ENCODE measurements around the gene ZGLP1.

The ZGLP1 gene

GRCh38 chr19:10309423-10309822 is at the start of gene ZGLP1:
Gene ZGLP1 (minus strand): TSS chr19:10309815.
- peaks cover 3% of the 10 kb centered on the region for H3K4me1 Mint-ChIP-seq
- H3K27me3 Mint-ChIP-seq (ENCODE audit: low read depth, poor library complexity), result no peaks in the 10 kb centered on the region
- TF ChIP-seq CTCF (IDR thresholded peaks at IDR 0.05), result no peak
- no peak within 1 kb of the TSS for H3K4me3 Mint-ChIP-seq
- no peaks in the 10 kb centered on the region for H3K9me3 Mint-ChIP-seq
- peak within 1 kb of the TSS; percentile 66 for H3K27ac Mint-ChIP-seq
- no peak for DNase-seq
- peaks cover 10% of the 10 kb centered on the region for H3K36me3 Mint-ChIP-seq (ENCODE audit: low read depth)

DNA sequence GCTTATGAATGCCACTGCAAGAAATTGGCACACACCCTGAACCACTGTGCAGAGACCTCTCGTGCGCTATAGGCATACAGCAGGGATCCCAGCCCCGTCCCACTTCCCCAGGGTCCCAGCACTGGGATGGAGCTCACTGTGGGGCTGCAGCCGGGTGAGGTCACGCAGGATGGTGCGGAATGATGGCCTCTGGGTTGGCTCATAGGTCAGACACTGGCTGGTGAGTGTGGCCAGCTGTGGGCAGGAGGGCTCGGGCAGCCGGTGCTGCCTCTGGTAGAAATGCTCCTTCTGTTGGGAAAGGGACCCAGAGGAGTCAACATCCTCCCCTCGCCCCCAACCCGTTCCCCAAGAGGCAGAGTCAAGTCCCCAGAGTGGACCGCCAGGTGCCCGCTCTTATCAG is 46.8 kb upstream of the ZGLP1 start:
- Mint-ChIP-seq H3K4me3 (no peak overlapping the region), H3K27me3 (ENCODE audit: low read depth, poor library complexity) (no peaks in the 10 kb centered on the region), H3K4me1 (peaks cover 23% of the 10 kb centered on the region), H3K36me3 (ENCODE audit: low read depth) (peaks cover 23% of the 10 kb centered on the region), H3K9me3 (no peaks in the 10 kb centered on the region), H3K27ac (no peak overlapping the region)
- TF ChIP-seq CTCF (IDR thresholded peaks at IDR 0.05), result no peak
- DNase-seq, result no peak

DNA sequence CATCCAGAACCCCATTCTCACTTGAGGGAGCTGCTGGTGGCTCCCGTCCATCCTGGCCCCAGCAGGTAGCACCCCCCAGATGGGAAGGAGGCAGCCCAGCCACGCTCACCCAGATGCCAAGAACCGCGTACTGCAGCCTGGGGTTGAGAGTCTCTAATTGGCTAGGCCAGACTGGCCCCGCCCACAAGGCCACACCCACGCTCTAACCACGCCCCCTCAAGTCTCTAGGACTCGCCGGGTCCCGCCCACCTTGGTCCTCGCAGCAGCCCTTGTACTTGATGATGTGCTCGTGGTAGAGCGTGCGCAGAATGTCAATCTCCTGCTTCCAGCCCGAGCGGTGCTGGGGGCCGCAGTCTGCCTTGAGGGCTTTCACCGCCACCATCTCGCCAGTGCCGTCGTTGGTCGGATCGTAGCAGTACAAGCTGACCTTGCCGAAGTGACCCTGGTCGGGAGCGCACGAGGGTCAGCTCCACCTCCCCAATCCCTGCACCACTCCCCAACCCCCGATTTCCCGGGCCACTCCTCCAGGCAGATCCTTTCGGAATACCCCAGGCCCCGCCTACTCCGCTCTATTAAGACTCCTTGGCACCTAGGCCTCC is 44.3 kb upstream of the ZGLP1 start:
- Mint-ChIP-seq H3K27ac (peak overlapping the region; percentile 99), H3K4me3 (peak overlapping the region; percentile 80)
- TF ChIP-seq CTCF (IDR thresholded peaks at IDR 0.05), result no peak

GRCh38 chr19:10352764-10353671 is 43.4 kb upstream of the ZGLP1 start:
- Mint-ChIP-seq H3K4me3 (peak overlapping the region; percentile 80), H3K27ac (peak overlapping the region; percentile 99), H3K4me1 (peaks cover 23% of the 10 kb centered on the region), H3K36me3 (ENCODE audit: low read depth) (peaks cover 18% of the 10 kb centered on the region), H3K27me3 (ENCODE audit: low read depth, poor library complexity) (peaks cover 5% of the 10 kb centered on the region), H3K9me3 (no peaks in the 10 kb centered on the region)
- DNase-seq, result peak; percentile 94
- TF ChIP-seq CTCF (IDR thresholded peaks at IDR 0.05), result no peak

More for the DNA sequence above, 44.3 kb upstream of the ZGLP1 start:
- Mint-ChIP-seq H3K9me3 (no peaks in the 10 kb centered on the region), H3K4me1 (peaks cover 23% of the 10 kb centered on the region), H3K36me3 (ENCODE audit: low read depth) (peaks cover 18% of the 10 kb centered on the region), H3K27me3 (ENCODE audit: low read depth, poor library complexity) (no peaks in the 10 kb centered on the region)
- DNase-seq, result peak; percentile 99

GRCh38 chr19:10346509-10346908 is 36.9 kb upstream of the ZGLP1 start:
- no peak for TF ChIP-seq CTCF (IDR thresholded peaks at IDR 0.05)
- H3K27ac Mint-ChIP-seq, result no peak overlapping the region
- no peak for DNase-seq
- peaks cover 6% of the 10 kb centered on the region for H3K4me1 Mint-ChIP-seq
- peaks cover 10% of the 10 kb centered on the region for H3K27me3 Mint-ChIP-seq (ENCODE audit: low read depth, poor library complexity)
- H3K9me3 Mint-ChIP-seq, result no peaks in the 10 kb centered on the region
- H3K4me3 Mint-ChIP-seq, result no peak overlapping the region
- H3K36me3 Mint-ChIP-seq (ENCODE audit: low read depth), result no peaks in the 10 kb centered on the region

Measured in nephron progenitor cell (in vitro differentiated cells).